Trophoblast cell (in vitro differentiated cells and primary cell): ENCODE results near the gene SERPINE2.

Experiments used
- DNase-seq, 2 donors: peaks; one replicate each; pipeline ENCODE4 v3.0.0-alpha.2; 2016
- H2AFZ ChIP-seq: 2 replicates; pipeline ENCODE4 v1.6.1; 2013; ENCODE audit warnings: low read length, moderate library complexity, mild to moderate bottlenecking; ENCODE audit not compliant: insufficient read depth, poor library complexity
- H2AK5ac ChIP-seq: 2 replicates; pipeline ENCODE4 v1.6.1; 2013; ENCODE audit warnings: mild to moderate bottlenecking, low read length
- H2BK120ac ChIP-seq: 2 replicates; pipeline ENCODE4 v1.6.1; 2013; ENCODE audit warnings: low read length, mild to moderate bottlenecking, moderate library complexity; ENCODE audit not compliant: insufficient read depth, poor library complexity
- H2BK12ac ChIP-seq: 2 replicates; pipeline ENCODE4 v1.6.1; 2013; ENCODE audit warnings: mild to moderate bottlenecking, low read length, moderate library complexity
- H2BK5ac ChIP-seq: 2 replicates; pipeline ENCODE4 v1.6.1; 2013; ENCODE audit warnings: low read length, low read depth, moderate library complexity, mild to moderate bottlenecking; ENCODE audit not compliant: poor library complexity
- H3K14ac ChIP-seq: 2 replicates; pipeline ENCODE4 v1.6.1; 2013; ENCODE audit warnings: mild to moderate bottlenecking, low read length
- H3K18ac ChIP-seq: 2 replicates; pipeline ENCODE4 v1.6.1; 2013; ENCODE audit warnings: mild to moderate bottlenecking, low read length
- H3K23ac ChIP-seq: 2 replicates; pipeline ENCODE4 v1.6.1; 2013; ENCODE audit warnings: low read length
- H3K27ac ChIP-seq: 2 replicates; pipeline ENCODE4 v1.5.1; 2013; ENCODE audit warnings: low read depth, mild to moderate bottlenecking, inconsistent platforms, low read length, moderate library complexity
- H3K27me3 ChIP-seq: 2 replicates; pipeline ENCODE4 v1.6.1; 2013; ENCODE audit warnings: inconsistent platforms, mild to moderate bottlenecking, low read length, moderate library complexity; ENCODE audit not compliant: insufficient read depth
- H3K36me3 ChIP-seq, 2 experiments: 1 replicate in 1 of 2; 2 replicates in 1 of 2; pipeline ENCODE4 v1.6.1; 2013; ENCODE audit warnings: low read length in 2 of 2, mild to moderate bottlenecking in 2 of 2, moderate library complexity in 1 of 2; ENCODE audit not compliant: insufficient read depth in 2 of 2, control insufficient read depth in 1 of 2
- H3K4ac ChIP-seq: 2 replicates; pipeline ENCODE4 v1.6.1; 2013; ENCODE audit warnings: low read depth, mild to moderate bottlenecking, low read length, moderate library complexity
- H3K4me1 ChIP-seq, 2 experiments: 1 replicate in 1 of 2; 2 replicates in 1 of 2; pipeline ENCODE4 v1.6.1; 2013; ENCODE audit warnings: low read length in 2 of 2, mild to moderate bottlenecking in 2 of 2, moderate library complexity in 1 of 2; ENCODE audit not compliant: insufficient read depth in 2 of 2, control insufficient read depth in 1 of 2
- H3K4me2 ChIP-seq: 2 replicates; pipeline ENCODE4 v1.6.1; 2013; ENCODE audit warnings: inconsistent platforms, mild to moderate bottlenecking, low read length, moderate library complexity
- H3K4me3 ChIP-seq: 2 replicates; pipeline ENCODE4 v1.5.1; 2013; ENCODE audit warnings: mild to moderate bottlenecking, low read depth, low read length, inconsistent platforms
- H3K79me1 ChIP-seq: one replicate; pipeline ENCODE4 v1.6.1; 2013; ENCODE audit warnings: low read length
- H3K79me2 ChIP-seq: 2 replicates; pipeline ENCODE4 v1.6.1; 2013; ENCODE audit warnings: low read length, mild to moderate bottlenecking; ENCODE audit not compliant: control insufficient read depth, insufficient read depth, poor library complexity
- H3K9ac ChIP-seq: 2 replicates; pipeline ENCODE4 v1.6.1; 2013; ENCODE audit warnings: mild to moderate bottlenecking, low read length
- H3K9me3 ChIP-seq: 2 replicates; pipeline ENCODE4 v1.6.1; 2013; ENCODE audit warnings: low read depth, mild to moderate bottlenecking, control low read depth, inconsistent platforms, low read length; ENCODE audit not compliant: insufficient read depth
- H4K12ac ChIP-seq: 2 replicates; pipeline ENCODE4 v1.6.1; 2013; ENCODE audit warnings: low read depth, mild to moderate bottlenecking, low read length, moderate library complexity
- H4K8ac ChIP-seq: 2 replicates; pipeline ENCODE4 v1.6.1; 2013; ENCODE audit warnings: low read depth, mild to moderate bottlenecking, low read length, moderate library complexity
- H4K91ac ChIP-seq: one replicate; pipeline ENCODE4 v1.6.1; 2013; ENCODE audit warnings: low read depth, mild to moderate bottlenecking, low read length, moderate library complexity
- WGBS: extraction: QIAGEN DNeasy Blood & Tissue Kit; methylation state at CpG from one replicate; pipeline ENCODE4 v1.1.7; 2013; ENCODE audit warnings: missing lambda C conversion rate; ENCODE audit not compliant: insufficient read length, insufficient coverage; ENCODE audit errors: extremely low coverage; 5-methylcytosine and 5-hydroxymethylcytosine counted together

Gene SERPINE2

GRCh38 chr2:224038830-224039079 is 331 bp downstream of the SERPINE2 start:
- Histone ChIP-seq H3K27me3 (peaks cover 3% of the 10 kb centered on the region), H3K4me1 (peaks cover 0 to 2% of the 10 kb centered on the region in 2 experiments), H3K79me1 (peaks cover 3% of the 10 kb centered on the region), H3K18ac (no peak overlapping the region), H3K23ac (no peak overlapping the region), H2AK5ac (no peak overlapping the region), H3K14ac (peak overlapping the region; percentile 20), H2BK12ac (no peak overlapping the region), H4K8ac (no peak overlapping the region), H2BK120ac (peak overlapping the region; percentile 52), H2AFZ (peak overlapping the region; percentile 20), H3K4ac (no peak overlapping the region), H3K36me3 (no peaks in the 10 kb centered on the region), H2BK5ac (no peak overlapping the region), H4K91ac (peak overlapping the region; percentile 48), H4K12ac (no peak overlapping the region), H3K4me2 (peak overlapping the region; percentile 96), H3K27ac (no peak overlapping the region), H3K79me2 (peaks cover 3% of the 10 kb centered on the region), H3K9me3 (no peaks in the 10 kb centered on the region), H3K4me3 (peak overlapping the region; percentile 87), H3K9ac (peak overlapping the region; percentile 82)
- no CpG with 5 or more reads among the region's 35 CpGs for WGBS
- DNase-seq: no peak

GRCh38 chr2:224038049-224038829 is 847 bp downstream of the SERPINE2 start:
- H3K4me1 ChIP-seq: peaks cover 0 to 2% of the 10 kb centered on the region in 2 experiments
- H3K4me3 ChIP-seq: peak overlapping the region; percentile 87
- H3K9me3 ChIP-seq: no peaks in the 10 kb centered on the region
- no peak overlapping the region for H2BK12ac ChIP-seq
- peak; percentile 48 to 58 for DNase-seq
- H2AK5ac ChIP-seq: no peak overlapping the region
- H2AFZ ChIP-seq: peak overlapping the region; percentile 11
- H4K12ac ChIP-seq: no peak overlapping the region
- H3K4me2 ChIP-seq: peak overlapping the region; percentile 96
- no peak overlapping the region for H2BK120ac ChIP-seq
- peaks cover 3% of the 10 kb centered on the region for H3K79me2 ChIP-seq
- H3K27me3 ChIP-seq: no peaks in the 10 kb centered on the region
- H2BK5ac ChIP-seq: no peak overlapping the region
- WGBS: no CpG with 5 or more reads among the region's 36 CpGs
- no peak overlapping the region for H3K23ac ChIP-seq
- H4K8ac ChIP-seq: no peak overlapping the region
- peak overlapping the region; percentile 48 for H4K91ac ChIP-seq
- H3K14ac ChIP-seq: peak overlapping the region; percentile 20
- no peak overlapping the region for H3K4ac ChIP-seq
- no peak overlapping the region for H3K27ac ChIP-seq
- H3K18ac ChIP-seq: no peak overlapping the region
- no peaks in the 10 kb centered on the region for H3K36me3 ChIP-seq
- H3K79me1 ChIP-seq: peaks cover 3% of the 10 kb centered on the region
- H3K9ac ChIP-seq: peak overlapping the region; percentile 41

GRCh38 chr2:224036731-224037361 is 2.2 kb downstream of the SERPINE2 start:
- no peak overlapping the region for H4K12ac ChIP-seq
- H2AK5ac ChIP-seq: no peak overlapping the region
- DNase-seq: no peak
- no peak overlapping the region for H3K4ac ChIP-seq
- H3K79me2 ChIP-seq: peaks cover 3% of the 10 kb centered on the region
- no peak overlapping the region for H4K8ac ChIP-seq
- H3K4me1 ChIP-seq: peaks cover 0 to 2% of the 10 kb centered on the region in 2 experiments
- H3K4me2 ChIP-seq: peak overlapping the region; percentile 11
- H3K27ac ChIP-seq: no peak overlapping the region
- H3K36me3 ChIP-seq: no peaks in the 10 kb centered on the region
- H2BK12ac ChIP-seq: no peak overlapping the region
- no peaks in the 10 kb centered on the region for H3K27me3 ChIP-seq
- H3K4me3 ChIP-seq: no peak overlapping the region
- H3K18ac ChIP-seq: no peak overlapping the region
- WGBS: no CpG with 5 or more reads among the region's 6 CpGs
- H3K9ac ChIP-seq: no peak overlapping the region
- no peak overlapping the region for H4K91ac ChIP-seq
- no peaks in the 10 kb centered on the region for H3K9me3 ChIP-seq
- no peak overlapping the region for H3K14ac ChIP-seq
- H2AFZ ChIP-seq: no peak overlapping the region
- H2BK120ac ChIP-seq: no peak overlapping the region
- peaks cover 3% of the 10 kb centered on the region for H3K79me1 ChIP-seq
- no peak overlapping the region for H3K23ac ChIP-seq
- H2BK5ac ChIP-seq: no peak overlapping the region

- no peak overlapping the region for H3K27ac ChIP-seq
- no peak for DNase-seq
- H4K91ac ChIP-seq: no peak overlapping the region
- no CpG with 5 or more reads among the region's 5 CpGs for WGBS
- H3K27me3 ChIP-seq: no peaks in the 10 kb centered on the region
- H3K9me3 ChIP-seq: peaks cover 8% of the 10 kb centered on the region
- H2BK120ac ChIP-seq: no peak overlapping the region
- H3K4me2 ChIP-seq: no peak overlapping the region
- peaks cover 6 to 14% of the 10 kb centered on the region in 2 experiments for H3K36me3 ChIP-seq
- H3K4me1 ChIP-seq: no peaks in the 10 kb centered on the region
- no peak overlapping the region for H2AK5ac ChIP-seq
- H3K9ac ChIP-seq: no peak overlapping the region
- H2BK5ac ChIP-seq: no peak overlapping the region
- peaks cover 3% of the 10 kb centered on the region for H3K79me2 ChIP-seq
- no peak overlapping the region for H3K4ac ChIP-seq
- no peak overlapping the region for H4K12ac ChIP-seq
- no peak overlapping the region for H3K4me3 ChIP-seq
- H3K14ac ChIP-seq: no peak overlapping the region
- no peak overlapping the region for H2BK12ac ChIP-seq
- H3K18ac ChIP-seq: no peak overlapping the region
- no peak overlapping the region for H4K8ac ChIP-seq
- no peaks in the 10 kb centered on the region for H3K79me1 ChIP-seq
- H3K23ac ChIP-seq: no peak overlapping the region
- no peak overlapping the region for H2AFZ ChIP-seq
These were observed 5.1 kb downstream of the SERPINE2 start for GRCh38 chr2:224034017-224034416.
